ENCODE measurements around the gene CANX.

DNA sequence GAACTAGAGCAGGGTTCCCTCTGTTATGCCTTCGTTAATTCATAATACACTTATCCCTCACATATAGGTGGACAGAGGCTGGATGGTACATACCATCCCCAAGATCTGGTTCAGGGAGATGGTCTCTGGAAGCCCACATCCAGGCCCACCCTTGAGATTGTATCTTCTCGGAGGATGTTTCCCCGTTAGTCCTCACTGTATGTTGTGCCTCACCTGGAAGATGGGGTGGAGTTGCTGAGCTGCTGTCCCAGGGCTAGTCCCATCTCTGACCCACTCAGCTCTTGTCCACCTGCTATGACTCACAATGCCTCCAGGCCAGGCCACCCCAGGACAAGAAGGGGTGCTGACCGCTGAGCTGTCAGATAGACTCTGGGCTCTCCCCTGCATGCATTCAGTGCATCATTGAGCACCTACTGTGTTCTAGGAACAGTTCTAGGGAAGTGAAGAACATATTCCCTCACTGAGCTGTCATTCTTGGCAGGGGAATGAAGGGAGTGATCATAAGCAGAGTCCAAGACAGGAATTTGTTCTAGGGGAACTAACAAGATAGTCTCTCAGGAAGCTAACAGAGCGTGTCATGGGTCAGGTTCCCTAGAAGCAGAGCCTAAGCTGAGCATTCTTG is 17.9 kb upstream of the CANX start, which contains the start of gene CBY3:
- TF ChIP-seq, protein P1, sequence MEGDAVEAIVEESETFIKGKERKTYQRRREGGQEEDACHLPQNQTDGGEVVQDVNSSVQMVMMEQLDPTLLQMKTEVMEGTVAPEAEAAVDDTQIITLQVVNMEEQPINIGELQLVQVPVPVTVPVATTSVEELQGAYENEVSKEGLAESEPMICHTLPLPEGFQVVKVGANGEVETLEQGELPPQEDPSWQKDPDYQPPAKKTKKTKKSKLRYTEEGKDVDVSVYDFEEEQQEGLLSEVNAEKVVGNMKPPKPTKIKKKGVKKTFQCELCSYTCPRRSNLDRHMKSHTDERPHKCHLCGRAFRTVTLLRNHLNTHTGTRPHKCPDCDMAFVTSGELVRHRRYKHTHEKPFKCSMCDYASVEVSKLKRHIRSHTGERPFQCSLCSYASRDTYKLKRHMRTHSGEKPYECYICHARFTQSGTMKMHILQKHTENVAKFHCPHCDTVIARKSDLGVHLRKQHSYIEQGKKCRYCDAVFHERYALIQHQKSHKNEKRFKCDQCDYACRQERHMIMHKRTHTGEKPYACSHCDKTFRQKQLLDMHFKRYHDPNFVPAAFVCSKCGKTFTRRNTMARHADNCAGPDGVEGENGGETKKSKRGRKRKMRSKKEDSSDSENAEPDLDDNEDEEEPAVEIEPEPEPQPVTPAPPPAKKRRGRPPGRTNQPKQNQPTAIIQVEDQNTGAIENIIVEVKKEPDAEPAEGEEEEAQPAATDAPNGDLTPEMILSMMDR (IDR thresholded peaks at IDR 0.05): no peak
- no peak for TF ChIP-seq POLR2A (IDR thresholded peaks at IDR 0.05)

Data from uterus (tissue), 2 donors.